Rectal smooth muscle tissue (tissue), 1 donor: ENCODE data around the gene SSUH2.

Experiments used
- H3K27ac ChIP-seq: one replicate; pipeline ENCODE4 v1.7.0; 2013; ENCODE audit warnings: low read depth, low read length, inconsistent platforms
- H3K27me3 ChIP-seq: one replicate; pipeline ENCODE4 v1.7.0; 2013; ENCODE audit warnings: low read length; ENCODE audit not compliant: control insufficient read depth, insufficient read depth
- H3K36me3 ChIP-seq: one replicate; pipeline ENCODE4 v1.7.0; 2013; ENCODE audit warnings: low read length; ENCODE audit not compliant: control insufficient read depth, insufficient read depth
- H3K4me1 ChIP-seq: one replicate; pipeline ENCODE4 v1.7.0; 2013; ENCODE audit warnings: low read length; ENCODE audit not compliant: control insufficient read depth, insufficient read depth
- H3K4me3 ChIP-seq: one replicate; pipeline ENCODE4 v1.7.0; 2013; ENCODE audit warnings: low read length
- H3K9ac ChIP-seq: one replicate; pipeline ENCODE4 v1.7.0; 2013; ENCODE audit warnings: low read length

Gene SSUH2

GRCh38 chr3:8629151-8630021 lies 15.2 kb downstream of the SSUH2 start:
- Histone ChIP-seq H3K4me1 (no peaks in the 10 kb centered on the region), H3K4me3 (no peak overlapping the region), H3K27ac (no peak overlapping the region), H3K9ac (no peak overlapping the region), H3K27me3 (no peaks in the 10 kb centered on the region), H3K36me3 (no peaks in the 10 kb centered on the region)

GRCh38 chr3:8627949-8628348 lies 16.6 kb downstream of the SSUH2 start:
- H3K36me3 ChIP-seq: no peaks in the 10 kb centered on the region
- no peak overlapping the region for H3K9ac ChIP-seq
- H3K4me1 ChIP-seq: no peaks in the 10 kb centered on the region
- H3K4me3 ChIP-seq: no peak overlapping the region
- no peak overlapping the region for H3K27ac ChIP-seq
- H3K27me3 ChIP-seq: peaks cover 1% of the 10 kb centered on the region

GRCh38 chr3:8627201-8627940 lies 17.2 kb downstream of the SSUH2 start:
- Histone ChIP-seq H3K36me3 (no peaks in the 10 kb centered on the region), H3K9ac (no peak overlapping the region), H3K27ac (no peak overlapping the region), H3K4me1 (no peaks in the 10 kb centered on the region), H3K27me3 (peaks cover 1% of the 10 kb centered on the region), H3K4me3 (no peak overlapping the region)

DNA sequence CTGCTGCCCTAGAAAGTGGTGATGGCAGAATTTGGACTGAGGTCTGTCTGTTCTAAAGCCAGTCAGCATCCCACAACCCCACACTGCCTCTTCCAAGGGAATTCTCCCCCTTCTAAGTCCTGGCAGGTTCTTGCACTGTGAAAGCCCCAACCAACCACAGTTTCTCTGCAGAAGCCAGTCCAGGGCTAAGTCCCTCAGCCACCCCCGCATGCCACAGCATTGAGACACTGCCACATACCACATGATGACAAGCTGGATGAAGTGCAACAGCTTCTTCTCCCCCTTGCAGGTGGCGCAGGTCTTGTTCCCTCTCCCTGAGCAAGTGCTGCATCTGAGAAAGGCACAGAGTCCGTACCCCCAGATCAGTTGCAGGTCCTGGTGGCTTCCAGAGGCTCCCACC lies 18.6 kb downstream of the SSUH2 start:
- no peaks in the 10 kb centered on the region for H3K36me3 ChIP-seq

GRCh38 chr3:8624612-8625011 lies 20.0 kb downstream of the SSUH2 start:
- Histone ChIP-seq H3K27me3 (peaks cover 1% of the 10 kb centered on the region), H3K4me1 (no peaks in the 10 kb centered on the region), H3K4me3 (no peak overlapping the region), H3K27ac (no peak overlapping the region), H3K36me3 (no peaks in the 10 kb centered on the region), H3K9ac (no peak overlapping the region)

More for the DNA sequence above, 18.6 kb downstream of the SSUH2 start:
- no peak overlapping the region for H3K27ac ChIP-seq
- H3K4me3 ChIP-seq: no peak overlapping the region
- no peaks in the 10 kb centered on the region for H3K4me1 ChIP-seq
- no peak overlapping the region for H3K9ac ChIP-seq
- H3K27me3 ChIP-seq: peaks cover 1% of the 10 kb centered on the region

GRCh38 chr3:8623741-8624140 lies 20.9 kb downstream of the SSUH2 start:
- H3K36me3 ChIP-seq: no peaks in the 10 kb centered on the region
- H3K27me3 ChIP-seq: peaks cover 1% of the 10 kb centered on the region
- H3K9ac ChIP-seq: no peak overlapping the region
- H3K27ac ChIP-seq: no peak overlapping the region
- H3K4me3 ChIP-seq: no peak overlapping the region
- H3K4me1 ChIP-seq: no peaks in the 10 kb centered on the region

GRCh38 chr3:8622873-8623691 lies 21.5 kb downstream of the SSUH2 start:
- Histone ChIP-seq H3K27me3 (peaks cover 1% of the 10 kb centered on the region), H3K9ac (no peak overlapping the region), H3K27ac (no peak overlapping the region), H3K36me3 (no peaks in the 10 kb centered on the region), H3K4me3 (peak overlapping the region; percentile 5), H3K4me1 (no peaks in the 10 kb centered on the region)

DNA sequence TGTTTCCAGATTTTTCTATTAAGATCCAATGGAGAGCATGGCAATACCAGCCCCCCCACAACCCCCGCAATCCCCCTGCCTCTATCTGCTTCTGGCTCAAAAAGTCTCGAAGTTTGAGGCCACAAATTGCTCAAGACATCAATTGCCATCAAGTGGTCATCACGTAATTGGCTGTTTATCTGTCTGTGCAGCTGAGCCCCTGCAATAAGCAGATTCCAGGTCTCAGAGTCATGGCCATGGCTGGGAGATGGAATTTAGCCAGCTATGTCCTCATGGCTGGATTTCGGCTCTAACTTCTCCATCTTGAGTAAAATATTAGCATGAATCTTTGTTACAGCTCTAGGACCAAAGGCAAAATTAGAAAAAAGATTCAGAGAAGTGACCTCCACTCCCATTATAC lies 22.7 kb downstream of the SSUH2 start:
- peaks cover 1% of the 10 kb centered on the region for H3K27me3 ChIP-seq
- H3K9ac ChIP-seq: no peak overlapping the region
- H3K36me3 ChIP-seq: no peaks in the 10 kb centered on the region
- no peaks in the 10 kb centered on the region for H3K4me1 ChIP-seq
- H3K27ac ChIP-seq: no peak overlapping the region
- H3K4me3 ChIP-seq: no peak overlapping the region

GRCh38 chr3:8621141-8621540 lies 23.5 kb downstream of the SSUH2 start:
- Histone ChIP-seq H3K36me3 (no peaks in the 10 kb centered on the region), H3K27me3 (peaks cover 1% of the 10 kb centered on the region), H3K27ac (no peak overlapping the region), H3K4me1 (no peaks in the 10 kb centered on the region), H3K9ac (no peak overlapping the region), H3K4me3 (no peak overlapping the region)

DNA sequence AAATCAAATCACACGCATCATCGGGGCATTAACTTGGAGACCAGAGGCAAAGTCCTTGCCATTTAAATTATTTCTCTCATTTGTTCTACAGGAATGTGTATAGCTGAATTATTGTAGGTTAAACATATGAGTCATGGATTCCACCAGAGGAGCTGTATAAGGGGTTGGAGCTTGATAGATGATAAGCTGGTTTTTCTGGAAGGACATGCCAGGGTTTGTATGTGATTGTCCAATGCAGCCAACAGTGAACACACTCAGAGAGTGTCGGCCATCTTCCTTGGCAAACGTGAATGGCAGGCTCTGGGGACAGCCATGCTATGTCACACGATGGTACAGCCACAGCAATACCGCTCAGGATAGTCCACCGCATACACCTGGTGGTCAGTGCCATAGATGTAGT lies 25.1 kb downstream of the SSUH2 start:
- Histone ChIP-seq H3K9ac (no peak overlapping the region), H3K27ac (no peak overlapping the region), H3K36me3 (no peaks in the 10 kb centered on the region), H3K4me1 (no peaks in the 10 kb centered on the region), H3K4me3 (no peak overlapping the region), H3K27me3 (peaks cover 1% of the 10 kb centered on the region)

- H3K9ac ChIP-seq: no peak overlapping the region
- peaks cover 1% of the 10 kb centered on the region for H3K27me3 ChIP-seq
- no peak overlapping the region for H3K27ac ChIP-seq
- no peaks in the 10 kb centered on the region for H3K36me3 ChIP-seq
- H3K4me1 ChIP-seq: no peaks in the 10 kb centered on the region
- no peak overlapping the region for H3K4me3 ChIP-seq
Measured at GRCh38 chr3:8618950-8619349, 25.6 kb downstream of the SSUH2 start.

- Histone ChIP-seq H3K27ac (no peak overlapping the region), H3K9ac (no peak overlapping the region), H3K4me3 (no peak overlapping the region), H3K27me3 (no peaks in the 10 kb centered on the region), H3K4me1 (no peaks in the 10 kb centered on the region), H3K36me3 (no peaks in the 10 kb centered on the region)
Measured at GRCh38 chr3:8617921-8618320, 26.7 kb downstream of the SSUH2 start.
